ENCODE measurements around the gene OR52N5.

OR52N5 gene

DNA sequence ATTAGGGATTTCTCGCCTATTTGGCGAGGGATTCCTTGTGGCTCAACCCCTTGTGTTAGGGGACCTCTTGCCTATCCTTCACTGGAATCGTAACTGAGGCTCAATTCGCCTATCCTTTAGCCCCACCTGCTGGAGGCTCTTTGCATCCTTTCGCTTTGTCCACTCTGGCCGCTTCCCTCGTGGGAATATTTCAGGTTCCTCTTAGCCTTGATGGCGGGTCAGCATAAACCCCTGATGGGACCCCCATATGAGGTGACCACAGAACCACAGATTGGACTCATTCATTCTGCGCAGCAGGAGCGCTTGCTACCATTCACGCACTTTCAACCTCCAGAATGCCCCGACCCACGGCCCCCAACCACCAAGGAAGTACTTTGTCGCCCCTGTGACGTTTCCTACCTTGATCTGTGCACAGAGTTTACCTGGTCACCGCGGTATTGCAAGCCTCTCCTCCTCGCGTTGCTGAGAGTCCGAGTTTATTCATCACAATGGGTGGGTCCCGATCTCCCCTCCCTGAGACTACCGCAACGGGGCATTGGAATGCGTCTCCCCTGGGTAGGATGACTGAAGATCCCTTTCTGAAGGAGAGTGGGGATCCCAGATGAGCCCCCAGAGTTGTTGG lies 25.5 kb upstream of the OR52N5 start, which contains the start of gene OR52N2:
Gene OR52N2, plus strand, starts transcription at position 425 of the 622 bp plus-strand sequence. CDS start 11,412 bp downstream, outside the sequence.
- H3K4me3 ChIP-seq (ENCODE audit: low read length): peak within 1 kb of the TSS; percentile 69
- DNase-seq (ENCODE audit: low read depth): peak; percentile 65
- peak; percentile 89 for TF ChIP-seq CTCF (conservative IDR thresholded peaks at IDR 0.05; ENCODE audit: low read length)

DNA sequence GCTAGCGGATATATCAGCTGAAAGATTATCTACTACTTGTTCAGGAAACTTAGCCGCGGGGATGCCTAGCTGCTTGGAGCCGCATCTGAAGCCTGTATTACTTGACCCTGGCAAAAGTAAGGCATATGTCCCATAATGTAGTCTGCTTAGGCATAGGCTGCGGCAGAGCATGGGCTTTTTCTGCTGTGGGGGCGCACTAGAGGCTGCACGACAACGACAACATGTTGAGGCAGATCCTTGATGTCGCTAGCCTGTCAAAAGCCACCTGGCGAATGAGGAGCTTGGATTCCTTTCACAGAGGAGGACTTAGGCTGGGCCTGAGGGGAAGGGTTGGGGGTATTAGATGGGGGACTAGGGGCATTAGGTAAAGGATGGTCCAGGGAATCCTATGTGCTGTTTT lies 24.4 kb upstream of the OR52N5 start:
- no peak overlapping the region for H3K4me3 ChIP-seq (ENCODE audit: low read length)
- no peak for DNase-seq (ENCODE audit: low read depth)
- no peak for TF ChIP-seq CTCF (conservative IDR thresholded peaks at IDR 0.05; ENCODE audit: low read length)

DNA sequence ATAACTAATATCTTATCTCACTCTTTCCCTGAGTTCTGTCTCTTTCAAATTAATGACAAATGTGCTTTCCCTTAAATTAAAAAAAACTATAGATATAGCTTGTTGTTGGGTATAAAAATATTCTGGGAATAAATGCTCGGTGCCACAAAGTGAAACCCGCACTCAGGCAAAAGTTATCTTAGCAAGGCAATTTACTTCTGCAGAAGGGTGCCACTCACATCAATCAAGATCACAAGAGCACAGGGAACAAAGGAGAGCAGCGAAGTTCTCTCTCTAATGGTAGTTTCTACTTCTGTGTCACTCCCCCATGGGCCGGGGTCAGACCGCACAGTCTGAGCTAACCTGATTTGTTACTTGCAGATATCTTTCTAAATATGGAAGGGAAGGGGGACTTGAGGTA lies 20.8 kb upstream of the OR52N5 start:
- H3K4me3 ChIP-seq (ENCODE audit: low read length): no peak overlapping the region
- DNase-seq (ENCODE audit: low read depth): no peak
- TF ChIP-seq CTCF (conservative IDR thresholded peaks at IDR 0.05; ENCODE audit: low read length): no peak

DNA sequence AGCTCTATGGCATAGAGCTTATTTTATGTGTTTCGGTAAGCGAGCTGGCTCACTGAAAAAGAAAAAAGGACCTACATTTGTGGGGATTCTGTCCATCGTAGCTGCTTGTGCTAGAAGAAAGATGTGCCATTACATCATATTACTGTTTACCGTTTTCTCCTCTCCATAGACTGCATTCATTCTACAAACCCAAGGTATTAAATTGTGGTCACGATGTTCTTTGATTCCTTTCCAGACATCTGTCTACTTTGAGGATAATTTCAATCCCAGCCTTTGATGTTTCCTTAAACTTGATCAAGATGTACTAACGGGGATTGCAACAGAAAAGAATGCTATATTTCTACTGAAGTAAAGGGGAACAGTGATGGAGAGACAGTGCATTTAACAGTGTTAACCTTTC lies 13.4 kb upstream of the OR52N5 start:
- DNase-seq (ENCODE audit: low read depth): no peak
- no peak overlapping the region for H3K4me3 ChIP-seq (ENCODE audit: low read length)
- TF ChIP-seq CTCF (conservative IDR thresholded peaks at IDR 0.05; ENCODE audit: low read length): no peak

GRCh38 chr11:5791165-5791564 lies 8.0 kb upstream of the OR52N5 start, which contains the start of gene OR52N1:
Gene OR52N1 (minus strand): TSS chr11:5791265. CDS start chr11:5788816, 2,449 bp downstream.
- TF ChIP-seq CTCF (conservative IDR thresholded peaks at IDR 0.05; ENCODE audit: low read length): no peak
- no peak for DNase-seq (ENCODE audit: low read depth)
- H3K4me3 ChIP-seq (ENCODE audit: low read length): no peak within 1 kb of the TSS

DNA sequence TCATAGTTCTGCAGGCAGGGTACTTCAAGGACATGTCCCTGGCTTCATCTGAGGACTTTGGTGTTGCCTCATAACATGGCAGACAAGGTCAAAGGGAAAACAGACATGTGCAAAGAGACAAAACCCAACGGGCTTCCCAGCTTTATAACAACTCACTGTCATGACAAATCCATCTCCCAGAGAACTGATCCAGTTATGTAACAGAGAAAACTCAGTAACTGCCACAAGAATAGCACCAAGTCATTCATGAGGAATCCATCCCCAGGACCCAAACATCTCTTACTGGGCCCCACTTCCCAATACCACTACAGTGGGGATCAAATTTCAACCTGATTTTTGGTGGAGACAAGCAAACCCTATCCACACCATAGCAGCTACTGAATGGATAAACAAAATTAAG lies 16.1 kb downstream of the OR52N5 start:
- no peak overlapping the region for H3K4me3 ChIP-seq (ENCODE audit: low read length)
- no peak for DNase-seq (ENCODE audit: low read depth)
- no peak for TF ChIP-seq CTCF (conservative IDR thresholded peaks at IDR 0.05; ENCODE audit: low read length)

DNA sequence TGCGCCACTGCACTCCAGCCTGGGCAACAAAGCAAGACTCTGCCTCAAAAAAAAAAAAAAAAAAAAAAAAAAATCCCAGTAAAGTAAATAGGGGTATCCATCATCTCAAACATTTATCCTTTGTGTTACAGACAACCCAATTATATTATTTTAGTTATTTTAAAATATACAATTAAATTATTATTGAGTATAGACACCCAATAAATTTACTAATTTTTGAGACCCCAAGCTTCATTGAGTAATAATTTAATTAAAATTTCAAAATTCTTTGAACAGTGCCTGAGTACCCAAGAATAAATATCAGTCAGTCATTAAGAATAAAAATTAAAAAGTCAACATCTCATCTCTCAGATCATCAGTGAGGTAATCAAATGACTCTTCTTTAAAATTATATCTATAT lies 29.2 kb downstream of the OR52N5 start, which contains the start of gene OR52N4:
Gene OR52N4, plus strand, starts transcription at position 301 of the 400 bp plus-strand sequence. CDS start 498 bp downstream, outside the sequence.
- no peak for DNase-seq (ENCODE audit: low read depth)
- TF ChIP-seq CTCF (conservative IDR thresholded peaks at IDR 0.05; ENCODE audit: low read length): no peak
- no peak within 1 kb of the TSS for H3K4me3 ChIP-seq (ENCODE audit: low read length)

Measured in AG10803 (cell line).